H9 (cell line): ENCODE results near the gene HPCAL4. TPM values are rescaled to one million over a fixed set of nuclear protein-coding genes. Genes with fewer than 3 reads are reported as not detected.

ENCODE experiments used
- DNase-seq: peaks from one replicate; pipeline ENCODE4 v3.0.0-alpha.2; 2017
- H2AFZ ChIP-seq: one replicate; pipeline ENCODE4 v1.6.1; 2013; ENCODE audit warnings: mild to moderate bottlenecking, low read length, control low read depth, moderate library complexity
- H2AK5ac ChIP-seq: 2 replicates; pipeline ENCODE4 v1.6.1; 2013; ENCODE audit warnings: low read length, control low read depth, mixed read lengths; ENCODE audit not compliant: insufficient read length
- H2BK120ac ChIP-seq: one replicate; pipeline ENCODE4 v1.6.1; 2013; ENCODE audit warnings: low read depth, mild to moderate bottlenecking, low read length, control low read depth, inconsistent platforms; ENCODE audit not compliant: poor library complexity, severe bottlenecking
- H2BK12ac ChIP-seq: 2 replicates; pipeline ENCODE4 v1.6.1; 2013; ENCODE audit warnings: low read length, control low read depth, mixed read lengths, low read depth; ENCODE audit not compliant: insufficient read length
- H2BK15ac ChIP-seq: 2 replicates; pipeline ENCODE4 v1.6.1; 2013; ENCODE audit warnings: low read depth, low read length, control low read depth
- H2BK20ac ChIP-seq: one replicate; pipeline ENCODE4 v1.6.1; 2013; ENCODE audit warnings: low read depth, mild to moderate bottlenecking, low read length, control low read depth, inconsistent platforms; ENCODE audit not compliant: poor library complexity, severe bottlenecking
- H2BK5ac ChIP-seq: 2 replicates; pipeline ENCODE4 v1.6.1; 2013; ENCODE audit warnings: low read length, control low read depth, mixed read lengths; ENCODE audit not compliant: insufficient read length
- H3K14ac ChIP-seq: 2 replicates; pipeline ENCODE4 v1.6.1; 2013; ENCODE audit warnings: low read length, control low read depth; ENCODE audit not compliant: insufficient read depth
- H3K18ac ChIP-seq: 2 replicates; pipeline ENCODE4 v1.6.1; 2013; ENCODE audit warnings: low read depth, mild to moderate bottlenecking, mixed read lengths, low read length, control low read depth; ENCODE audit not compliant: insufficient read length
- H3K23ac ChIP-seq: 2 replicates; pipeline ENCODE4 v1.6.1; 2013; ENCODE audit warnings: low read length, control low read depth, mixed read lengths, low read depth; ENCODE audit not compliant: insufficient read length
- H3K23me2 ChIP-seq: 2 replicates; pipeline ENCODE4 v1.6.1; 2013; ENCODE audit warnings: low read depth, mild to moderate bottlenecking, mixed read lengths, low read length, control low read depth; ENCODE audit not compliant: insufficient read length, poor library complexity, severe bottlenecking
- H3K27ac ChIP-seq: 2 replicates; pipeline ENCODE4 v1.5.1; 2013; ENCODE audit warnings: low read length, control low read depth, mixed read lengths, low read depth; ENCODE audit not compliant: insufficient read length
- H3K27me3 ChIP-seq: 2 replicates; pipeline ENCODE4 v1.6.1; 2013; ENCODE audit warnings: low read length, control low read depth, inconsistent platforms; ENCODE audit not compliant: insufficient read depth
- H3K4ac ChIP-seq: 2 replicates; pipeline ENCODE4 v1.6.1; 2013; ENCODE audit warnings: low read depth, mild to moderate bottlenecking, control low read depth, inconsistent platforms, low read length, moderate library complexity
- H3K4me1 ChIP-seq: 2 replicates; pipeline ENCODE4 v1.6.1; 2013; ENCODE audit warnings: low read length, control low read depth, inconsistent platforms; ENCODE audit not compliant: insufficient read depth
- H3K4me2 ChIP-seq: 2 replicates; pipeline ENCODE4 v1.6.1; 2013; ENCODE audit warnings: low read length, control low read depth, mixed read lengths; ENCODE audit not compliant: insufficient read length, insufficient read depth
- H3K56ac ChIP-seq: 2 replicates; pipeline ENCODE4 v1.6.1; 2013; ENCODE audit warnings: low read depth, mild to moderate bottlenecking, mixed read lengths, low read length, control low read depth; ENCODE audit not compliant: insufficient read length
- H3K79me1 ChIP-seq: 2 replicates; pipeline ENCODE4 v1.6.1; 2013; ENCODE audit warnings: low read depth, mild to moderate bottlenecking, moderate library complexity, low read length, control low read depth, inconsistent platforms; ENCODE audit not compliant: insufficient read depth, poor library complexity, severe bottlenecking
- H3K79me2 ChIP-seq: 2 replicates; pipeline ENCODE4 v1.6.1; 2013; ENCODE audit warnings: low read length, control low read depth, inconsistent platforms; ENCODE audit not compliant: insufficient read depth
- H3K9ac ChIP-seq: 2 replicates; pipeline ENCODE4 v1.6.1; 2013; ENCODE audit warnings: low read length, control low read depth, mixed read lengths; ENCODE audit not compliant: insufficient read length; ENCODE audit errors: extremely low read depth
- H3K9me3 ChIP-seq: one replicate; pipeline ENCODE4 v1.6.1; 2013; ENCODE audit warnings: low read depth, low read length, inconsistent platforms; ENCODE audit not compliant: control insufficient read depth
- H3T11ph ChIP-seq: one replicate; pipeline ENCODE4 v1.6.1; 2013; ENCODE audit warnings: mild to moderate bottlenecking, low read length, control low read depth, inconsistent platforms
- H4K20me1 ChIP-seq: one replicate; pipeline ENCODE4 v1.6.1; 2013; ENCODE audit not compliant: control insufficient read depth, insufficient read length, insufficient read depth
- H4K5ac ChIP-seq: 2 replicates; pipeline ENCODE4 v1.6.1; 2013; ENCODE audit warnings: low read depth, mild to moderate bottlenecking, mixed read lengths, low read length, control low read depth; ENCODE audit not compliant: insufficient read length
- H4K8ac ChIP-seq: replicated peaks from 2 replicates; pipeline ENCODE4 v1.6.1; 2013; ENCODE audit warnings: low read length, control low read depth, mixed read lengths, low read depth; ENCODE audit not compliant: insufficient read length
- H4K91ac ChIP-seq: 2 replicates; pipeline ENCODE4 v1.6.1; 2013; ENCODE audit warnings: low read depth, mild to moderate bottlenecking, moderate library complexity, mixed read lengths, low read length, control low read depth; ENCODE audit not compliant: insufficient read length
- H3K27ac Mint-ChIP-seq, 3 experiments: 2 replicates in 2 of 3; 3 replicates in 1 of 3; pipeline ENCODE4 v1.8.0; 2020 to 2021; ENCODE audit warnings: mixed read lengths in 3 of 3, mild to moderate bottlenecking in 1 of 3, moderate library complexity in 1 of 3
- H3K27me3 Mint-ChIP-seq: 2 replicates; pipeline ENCODE4 v1.8.0; 2021; ENCODE audit warnings: low read depth, mild to moderate bottlenecking, moderate library complexity, mixed read lengths
- H3K36me3 Mint-ChIP-seq, 3 experiments: 2 replicates in 2 of 3; 3 replicates in 1 of 3; pipeline ENCODE4 v1.8.0; 2020 to 2021; ENCODE audit warnings: low read depth in 3 of 3, mixed read lengths in 3 of 3; ENCODE audit not compliant: insufficient read depth in 1 of 3
- H3K4me1 Mint-ChIP-seq, 2 experiments: 2 replicates each; pipeline ENCODE4 v1.8.0; 2020; ENCODE audit warnings: mixed read lengths in 2 of 2
- H3K4me3 Mint-ChIP-seq, 2 experiments: 2 replicates in 1 of 2; 3 replicates in 1 of 2; pipeline ENCODE4 v1.8.0; 2020 to 2021; ENCODE audit warnings: mild to moderate bottlenecking in 2 of 2, mixed read lengths in 2 of 2, moderate library complexity in 1 of 2
- H3K9me3 Mint-ChIP-seq, 2 experiments: 2 replicates in 1 of 2; 3 replicates in 1 of 2; pipeline ENCODE4 v1.8.0; 2020; ENCODE audit warnings: mild to moderate bottlenecking in 2 of 2, mixed read lengths in 2 of 2, moderate library complexity in 1 of 2
- WGBS: extraction: QIAGEN DNeasy Blood & Tissue Kit; methylation state at CpG from one replicate; pipeline ENCODE4 v1.1.7; 2013; ENCODE audit warnings: missing lambda C conversion rate, low lambda C conversion rate, mixed read lengths; ENCODE audit not compliant: insufficient read length; ENCODE audit errors: extremely low coverage; 5-methylcytosine and 5-hydroxymethylcytosine counted together
- total RNA-seq: library from RNA; stranded (reverse); gene quantifications from 2 replicates; pipeline ENCODE4 v1.2.1, GENCODE V29; 2021
- TF ChIP-seq, protein P1 (sequence below): fragments of 200-600 bp; sonication (generic); conservative IDR thresholded peaks from 3 replicates; pipeline ENCODE4 v1.8.0; 2021; ENCODE audit warnings: antibody characterized with exemption, mild to moderate bottlenecking

HPCAL4 gene
- total RNA-seq, 1 experiment from 2014 or later: 0.15 TPM

DNA sequence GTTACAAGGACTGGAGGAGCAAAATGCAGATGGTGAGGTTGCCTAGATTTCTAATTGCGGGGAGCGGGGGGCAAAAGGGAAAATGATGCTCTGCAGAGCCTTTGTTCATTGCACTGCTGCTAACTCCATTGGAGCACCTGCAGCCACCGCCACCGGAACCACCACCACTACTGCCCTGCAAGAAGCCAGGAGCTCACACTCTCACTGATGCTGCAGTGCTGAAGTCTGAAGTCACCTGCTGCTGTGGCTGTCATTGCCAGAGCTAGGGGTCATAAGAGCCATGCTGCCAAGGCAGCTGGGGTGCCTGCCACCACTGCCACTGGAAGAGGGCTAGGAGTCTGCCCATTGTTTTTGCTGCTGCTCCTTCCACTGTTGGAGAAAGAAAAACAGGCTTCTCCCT, 7.3 kb upstream of the HPCAL4 start:
- peaks cover 8% of the 10 kb centered on the region; the same call in 1 of the 2 replicates for H3K4me1 ChIP-seq
- H3K79me1 ChIP-seq: no peaks in the 10 kb centered on the region
- DNase-seq: no peak
- H3K27me3 ChIP-seq: peaks cover 59% of the 10 kb centered on the region
- H3K79me2 ChIP-seq: no peaks in the 10 kb centered on the region
- H4K5ac ChIP-seq: no peak overlapping the region
- Mint-ChIP-seq H3K36me3 (no peaks in the 10 kb centered on the region), H3K27me3 (peaks cover 99% of the 10 kb centered on the region), H3K27ac (no peak overlapping the region), H3K4me1 (peaks cover 24 to 29% of the 10 kb centered on the region in 2 experiments), H3K4me3 (no peak overlapping the region), H3K9me3 (no peaks in the 10 kb centered on the region)
- no peak overlapping the region for H3K27ac ChIP-seq
- no peak overlapping the region for H3K14ac ChIP-seq
- no peak overlapping the region for H3K56ac ChIP-seq
- H2AK5ac ChIP-seq: no peak overlapping the region
- H2BK15ac ChIP-seq: no peak overlapping the region
- no peak overlapping the region for H3K4me2 ChIP-seq
- no peak overlapping the region for H4K8ac ChIP-seq
- no peak overlapping the region for H2BK20ac ChIP-seq
- no peak overlapping the region for H3K9ac ChIP-seq
- no peak overlapping the region for H2BK120ac ChIP-seq
- H3K23me2 ChIP-seq: no peaks in the 10 kb centered on the region
- no peaks in the 10 kb centered on the region for H4K20me1 ChIP-seq
- H2AFZ ChIP-seq: no peak overlapping the region
- H3K9me3 ChIP-seq: no peaks in the 10 kb centered on the region
- H2BK5ac ChIP-seq: no peak overlapping the region
- TF ChIP-seq, protein P1, sequence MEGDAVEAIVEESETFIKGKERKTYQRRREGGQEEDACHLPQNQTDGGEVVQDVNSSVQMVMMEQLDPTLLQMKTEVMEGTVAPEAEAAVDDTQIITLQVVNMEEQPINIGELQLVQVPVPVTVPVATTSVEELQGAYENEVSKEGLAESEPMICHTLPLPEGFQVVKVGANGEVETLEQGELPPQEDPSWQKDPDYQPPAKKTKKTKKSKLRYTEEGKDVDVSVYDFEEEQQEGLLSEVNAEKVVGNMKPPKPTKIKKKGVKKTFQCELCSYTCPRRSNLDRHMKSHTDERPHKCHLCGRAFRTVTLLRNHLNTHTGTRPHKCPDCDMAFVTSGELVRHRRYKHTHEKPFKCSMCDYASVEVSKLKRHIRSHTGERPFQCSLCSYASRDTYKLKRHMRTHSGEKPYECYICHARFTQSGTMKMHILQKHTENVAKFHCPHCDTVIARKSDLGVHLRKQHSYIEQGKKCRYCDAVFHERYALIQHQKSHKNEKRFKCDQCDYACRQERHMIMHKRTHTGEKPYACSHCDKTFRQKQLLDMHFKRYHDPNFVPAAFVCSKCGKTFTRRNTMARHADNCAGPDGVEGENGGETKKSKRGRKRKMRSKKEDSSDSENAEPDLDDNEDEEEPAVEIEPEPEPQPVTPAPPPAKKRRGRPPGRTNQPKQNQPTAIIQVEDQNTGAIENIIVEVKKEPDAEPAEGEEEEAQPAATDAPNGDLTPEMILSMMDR: no peak
- WGBS: no CpG with 5 or more reads among the region's 4 CpGs
- H4K91ac ChIP-seq: no peak overlapping the region
- H3T11ph ChIP-seq: no peak overlapping the region
- H2BK12ac ChIP-seq: no peak overlapping the region
- H3K18ac ChIP-seq: no peak overlapping the region
- H3K23ac ChIP-seq: no peak overlapping the region
- no peak overlapping the region for H3K4ac ChIP-seq
